GM10847 (cell line): ENCODE results near the gene SLC8A3.

Experiments used
- POLR2A ChIP-seq: IDR thresholded peaks from 2 replicates; pipeline ENCODE4 v1.6.1; 2011; ENCODE audit not compliant: insufficient read length; ENCODE audit errors: extremely low read depth

Gene SLC8A3

GRCh38 chr14:70139384-70139783 is 49.4 kb downstream of the SLC8A3 start:
- no peak for TF ChIP-seq POLR2A

GRCh38 chr14:70137788-70138187 is 51.0 kb downstream of the SLC8A3 start:
- TF ChIP-seq POLR2A: no peak

- TF ChIP-seq POLR2A: no peak
These were observed 55.3 kb downstream of the SLC8A3 start for GRCh38 chr14:70133461-70133860.

GRCh38 chr14:70130482-70130881 is 58.3 kb downstream of the SLC8A3 start:
- TF ChIP-seq POLR2A: no peak

GRCh38 chr14:70127186-70127585 is 61.6 kb downstream of the SLC8A3 start:
- TF ChIP-seq POLR2A: no peak

- TF ChIP-seq POLR2A: no peak
These were observed 65.0 kb downstream of the SLC8A3 start for GRCh38 chr14:70123796-70124195.

- no peak for TF ChIP-seq POLR2A
These were observed 67.2 kb downstream of the SLC8A3 start for GRCh38 chr14:70121521-70121920.

- no peak for TF ChIP-seq POLR2A
These were observed 70.7 kb downstream of the SLC8A3 start for GRCh38 chr14:70118064-70118463.

GRCh38 chr14:70116278-70116677 is 72.5 kb downstream of the SLC8A3 start:
- TF ChIP-seq POLR2A: no peak

GRCh38 chr14:70114621-70115156 is 74.1 kb downstream of the SLC8A3 start:
- no peak for TF ChIP-seq POLR2A

- no peak for TF ChIP-seq POLR2A
These were observed 75.5 kb downstream of the SLC8A3 start for GRCh38 chr14:70113211-70113610.

GRCh38 chr14:70108419-70108818 is 80.3 kb downstream of the SLC8A3 start:
- no peak for TF ChIP-seq POLR2A

- no peak for TF ChIP-seq POLR2A
These were observed 81.4 kb downstream of the SLC8A3 start for GRCh38 chr14:70107309-70107708.

- TF ChIP-seq POLR2A: no peak
These were observed 88.7 kb downstream of the SLC8A3 start for GRCh38 chr14:70100071-70100470.

- TF ChIP-seq POLR2A: no peak
These were observed 90.4 kb downstream of the SLC8A3 start for GRCh38 chr14:70098250-70098809.

GRCh38 chr14:70097576-70098249 is 91.0 kb downstream of the SLC8A3 start:
- TF ChIP-seq POLR2A: no peak

GRCh38 chr14:70096866-70097265 is 91.9 kb downstream of the SLC8A3 start:
- no peak for TF ChIP-seq POLR2A
